NCI-H510A (cell line): ENCODE results near the gene GBGT1.

Experiments used
- DNase-seq: peaks from one replicate; lab custom pipeline; 2025; lab: John Stamatoyannopoulos, UW

The GBGT1 gene

GRCh38 chr9:133113949-133114885 lies 49.5 kb downstream of the GBGT1 start:
- no peak for DNase-seq

GRCh38 chr9:133113163-133113948 lies 50.4 kb downstream of the GBGT1 start:
- no peak for DNase-seq

- no peak for DNase-seq
Observed at GRCh38 chr9:133112663-133113026, 51.1 kb downstream of the GBGT1 start.

- no peak for DNase-seq
Observed at GRCh38 chr9:133111808-133112662, 51.7 kb downstream of the GBGT1 start.

GRCh38 chr9:133109931-133110650 lies 53.6 kb downstream of the GBGT1 start:
- no peak for DNase-seq

- DNase-seq, result no peak
Observed at GRCh38 chr9:133108794-133109641, 54.7 kb downstream of the GBGT1 start.

- DNase-seq, result no peak
Observed at GRCh38 chr9:133107961-133108793, 55.5 kb downstream of the GBGT1 start.

GRCh38 chr9:133107245-133107722 lies 56.4 kb downstream of the GBGT1 start:
- no peak for DNase-seq

- no peak for DNase-seq
Observed at GRCh38 chr9:133106511-133107244, 57.0 kb downstream of the GBGT1 start.

GRCh38 chr9:133105461-133105770 lies 58.3 kb downstream of the GBGT1 start:
- DNase-seq, result no peak

- DNase-seq, result no peak
Observed at GRCh38 chr9:133104718-133105460, 58.8 kb downstream of the GBGT1 start.

- no peak for DNase-seq
Observed at GRCh38 chr9:133103987-133104505, 59.7 kb downstream of the GBGT1 start.

- no peak for DNase-seq
Observed at GRCh38 chr9:133103183-133103986, 60.3 kb downstream of the GBGT1 start.
